SK-N-SH treated with all-trans-retinoic acid at 6 μM for 48 hours (cell line): ENCODE results near the gene ZNF69.
"Not testable (repeated sequence)": the region's sequence is repeated elsewhere in the genome, so short reads cannot be mapped to it uniquely, and the experiment has no call there.

Experiments used
- ARNTL ChIP-seq: fragments of 450-650 bp; formaldehyde crosslinking; IDR thresholded peaks from 2 replicates; pipeline ENCODE4 v1.5.0; 2020; ENCODE audit warnings: low read depth, mild to moderate bottlenecking, moderate library complexity, borderline replicate concordance
- ISL1 ChIP-seq: fragments of 250-450 bp; sonication (Bioruptor Pico); IDR thresholded peaks from 2 replicates; pipeline ENCODE4 v2.1.2; 2022; ENCODE audit warnings: mild to moderate bottlenecking, moderate library complexity
- OSR1 ChIP-seq: fragments of 250-450 bp; sonication (Bioruptor Pico); IDR thresholded peaks from 2 replicates; pipeline ENCODE4 v1.8.0; 2022; ENCODE audit warnings: moderate library complexity, mild to moderate bottlenecking, inconsistent platforms
- RARB ChIP-seq: fragments of 250-450 bp; sonication (Bioruptor Pico); IDR thresholded peaks from 2 replicates; pipeline ENCODE4 v1.8.0; 2021; ENCODE audit warnings: mild to moderate bottlenecking, moderate library complexity
- SNAI2 ChIP-seq: fragments of 250-450 bp; sonication (Bioruptor Pico); IDR thresholded peaks from 2 replicates; pipeline ENCODE4 v1.5.0; 2020; ENCODE audit warnings: mild to moderate bottlenecking, moderate library complexity
- TCF4 ChIP-seq: fragments of 250-450 bp; sonication (Bioruptor Pico); IDR thresholded peaks from 2 replicates; pipeline ENCODE4 v1.8.0; 2021; ENCODE audit warnings: mild to moderate bottlenecking, moderate library complexity, borderline replicate concordance
- TOX ChIP-seq: fragments of 250-450 bp; sonication (Bioruptor Pico); IDR thresholded peaks from 2 replicates; pipeline ENCODE4 v1.8.0; 2021; ENCODE audit warnings: mild to moderate bottlenecking, moderate library complexity, borderline replicate concordance
- ZFP3 ChIP-seq: fragments of 250-450 bp; sonication (Bioruptor Pico); IDR thresholded peaks from 2 replicates; pipeline ENCODE4 v1.5.0; 2020; ENCODE audit warnings: mild to moderate bottlenecking, moderate library complexity
- ZFP30 ChIP-seq: fragments of 450-650 bp; formaldehyde crosslinking; IDR thresholded peaks from 2 replicates; pipeline ENCODE4 v1.5.0; 2022; ENCODE audit warnings: mild to moderate bottlenecking, moderate library complexity
- ZNF70 ChIP-seq: fragments of 450-650 bp; formaldehyde crosslinking; IDR thresholded peaks from 2 replicates; pipeline ENCODE4 v1.5.0; 2020; ENCODE audit warnings: mild to moderate bottlenecking, moderate library complexity
- TF ChIP-seq, protein P1 (sequence below): fragments of 250-450 bp; sonication (Bioruptor Pico); IDR thresholded peaks from 2 replicates; pipeline ENCODE4 v1.5.0; 2020; ENCODE audit warnings: mild to moderate bottlenecking, moderate library complexity
- TF ChIP-seq, protein P2 (sequence below): fragments of 250-450 bp; sonication (Bioruptor Pico); IDR thresholded peaks from 2 replicates; pipeline ENCODE4 v1.5.1; 2020; ENCODE audit warnings: low read depth, mild to moderate bottlenecking, moderate library complexity

- TF ChIP-seq, protein P1, sequence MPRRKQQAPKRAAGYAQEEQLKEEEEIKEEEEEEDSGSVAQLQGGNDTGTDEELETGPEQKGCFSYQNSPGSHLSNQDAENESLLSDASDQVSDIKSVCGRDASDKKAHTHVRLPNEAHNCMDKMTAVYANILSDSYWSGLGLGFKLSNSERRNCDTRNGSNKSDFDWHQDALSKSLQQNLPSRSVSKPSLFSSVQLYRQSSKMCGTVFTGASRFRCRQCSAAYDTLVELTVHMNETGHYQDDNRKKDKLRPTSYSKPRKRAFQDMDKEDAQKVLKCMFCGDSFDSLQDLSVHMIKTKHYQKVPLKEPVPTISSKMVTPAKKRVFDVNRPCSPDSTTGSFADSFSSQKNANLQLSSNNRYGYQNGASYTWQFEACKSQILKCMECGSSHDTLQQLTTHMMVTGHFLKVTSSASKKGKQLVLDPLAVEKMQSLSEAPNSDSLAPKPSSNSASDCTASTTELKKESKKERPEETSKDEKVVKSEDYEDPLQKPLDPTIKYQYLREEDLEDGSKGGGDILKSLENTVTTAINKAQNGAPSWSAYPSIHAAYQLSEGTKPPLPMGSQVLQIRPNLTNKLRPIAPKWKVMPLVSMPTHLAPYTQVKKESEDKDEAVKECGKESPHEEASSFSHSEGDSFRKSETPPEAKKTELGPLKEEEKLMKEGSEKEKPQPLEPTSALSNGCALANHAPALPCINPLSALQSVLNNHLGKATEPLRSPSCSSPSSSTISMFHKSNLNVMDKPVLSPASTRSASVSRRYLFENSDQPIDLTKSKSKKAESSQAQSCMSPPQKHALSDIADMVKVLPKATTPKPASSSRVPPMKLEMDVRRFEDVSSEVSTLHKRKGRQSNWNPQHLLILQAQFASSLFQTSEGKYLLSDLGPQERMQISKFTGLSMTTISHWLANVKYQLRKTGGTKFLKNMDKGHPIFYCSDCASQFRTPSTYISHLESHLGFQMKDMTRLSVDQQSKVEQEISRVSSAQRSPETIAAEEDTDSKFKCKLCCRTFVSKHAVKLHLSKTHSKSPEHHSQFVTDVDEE (CRISPR knock-in tag) = not testable (repeated sequence)
- TF ChIP-seq OSR1 (CRISPR knock-in tag); TCF4 (CRISPR knock-in tag); ARNTL (CRISPR knock-in tag); RARB (CRISPR knock-in tag); TOX; ZFP3; SNAI2 (CRISPR knock-in tag); ZFP30 (CRISPR knock-in tag); ZNF70 (CRISPR knock-in tag); ISL1 (CRISPR knock-in tag): not testable (repeated sequence)
- TF ChIP-seq, protein P2, sequence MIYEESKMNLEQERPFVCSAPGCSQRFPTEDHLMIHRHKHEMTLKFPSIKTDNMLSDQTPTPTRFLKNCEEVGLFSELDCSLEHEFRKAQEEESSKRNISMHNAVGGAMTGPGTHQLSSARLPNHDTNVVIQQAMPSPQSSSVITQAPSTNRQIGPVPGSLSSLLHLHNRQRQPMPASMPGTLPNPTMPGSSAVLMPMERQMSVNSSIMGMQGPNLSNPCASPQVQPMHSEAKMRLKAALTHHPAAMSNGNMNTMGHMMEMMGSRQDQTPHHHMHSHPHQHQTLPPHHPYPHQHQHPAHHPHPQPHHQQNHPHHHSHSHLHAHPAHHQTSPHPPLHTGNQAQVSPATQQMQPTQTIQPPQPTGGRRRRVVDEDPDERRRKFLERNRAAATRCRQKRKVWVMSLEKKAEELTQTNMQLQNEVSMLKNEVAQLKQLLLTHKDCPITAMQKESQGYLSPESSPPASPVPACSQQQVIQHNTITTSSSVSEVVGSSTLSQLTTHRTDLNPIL (CRISPR knock-in tag) = not testable (repeated sequence)
Observed at GRCh38 chr19:11925651-11926187, 38.1 kb downstream of the ZNF69 start.
